Prostate gland (tissue), 2 donors: Measurements from ENCODE around the gene IL10. TPM values are rescaled to one million over a fixed set of nuclear protein-coding genes. Genes with fewer than 3 reads are reported as not detected.

Experiments
- DNase-seq: peaks from one replicate; pipeline ENCODE4 v3.0.0-alpha.2; 2019; ENCODE audit warnings: low spot score
- H3K27ac ChIP-seq, 2 donors: fragments of 200-600 bp; sonication (generic); 2 replicates each; pipeline ENCODE4 v1.5.1; 2017 to 2019
- H3K27me3 ChIP-seq: fragments of 200-600 bp; sonication (generic); replicated peaks from 2 replicates; pipeline ENCODE4 v1.5.1; 2019; ENCODE audit not compliant: insufficient read depth
- H3K36me3 ChIP-seq, 2 donors: fragments of 200-600 bp; sonication (generic); 1 replicate in 1 of 2; 2 replicates in 1 of 2; pipeline versions ENCODE4 v1.5.1 to v1.8.1; 2017 to 2019
- H3K4me1 ChIP-seq: fragments of 200-600 bp; sonication (generic); replicated peaks from 2 replicates; pipeline ENCODE4 v1.5.1; 2019
- H3K4me3 ChIP-seq, 2 donors: fragments of 200-600 bp; sonication (generic); 2 replicates each; pipeline ENCODE4 v1.5.1; 2017 to 2019
- H3K9me3 ChIP-seq: fragments of 200-600 bp; sonication (generic); 2 replicates; pipeline ENCODE4 v1.5.1; 2017
- POLR2A ChIP-seq: fragments of 450-650 bp; IDR thresholded peaks from one replicate; pipeline ENCODE4 v1.6.1; 2016; ENCODE audit warnings: antibody characterized with exemption, mild to moderate bottlenecking
- POLR2AphosphoS5 ChIP-seq: sonication (generic); formaldehyde crosslinking; IDR thresholded peaks from one replicate; pipeline ENCODE4 v1.6.1; 2017; ENCODE audit warnings: antibody characterized with exemption
- WGBS: methylation state at CpG from one replicate; pipeline ENCODE4 v1.1.5; 2018; 5-methylcytosine and 5-hydroxymethylcytosine counted together
- intact Hi-C: fragments of 100-400 bp; cut with DNase I; formaldehyde crosslinking; loops from one replicate; pipeline ENCODE4 v1.14.2; 2022
- total RNA-seq, 2 donors: library from RNA; depleted of rRNA; stranded (reverse); fragments of >200 nt; gene quantifications; one replicate each; pipeline ENCODE4 v1.1.0, GENCODE V29; 2016
- TF ChIP-seq, protein P1 (sequence below), 4 experiments: fragments of 200-600 bp in 2 of 4; fragments of 450-650 bp in 2 of 4; sonication (generic) in 2 of 4; IDR thresholded peaks; 1 replicate in 3 of 4; 2 replicates in 1 of 4; pipeline ENCODE4 v1.5.1; 2016 to 2019; ENCODE audit warnings: antibody characterized with exemption in 4 of 4, mild to moderate bottlenecking in 2 of 4, moderate library complexity in 2 of 4

Gene IL10
- total RNA-seq, 2 donors from 2014 or later: not detected

DNA sequence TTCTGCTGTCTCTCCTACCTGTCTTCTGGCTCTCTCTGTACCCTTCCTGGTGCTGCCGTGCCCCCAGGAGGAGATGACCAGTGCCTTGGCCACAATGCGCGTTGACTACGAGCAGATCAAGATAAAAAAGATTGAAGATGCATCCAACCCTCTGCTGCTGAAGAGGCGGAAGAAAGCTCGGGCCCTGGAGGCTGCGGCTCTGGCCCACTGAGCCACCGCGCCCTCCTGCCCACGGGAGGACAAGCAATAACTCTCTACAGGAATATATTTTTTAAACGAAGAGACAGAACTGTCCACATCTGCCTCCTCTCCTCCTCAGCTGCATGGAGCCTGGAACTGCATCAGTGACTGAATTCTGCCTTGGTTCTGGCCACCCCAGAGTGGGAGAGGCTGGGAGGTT, 39.8 kb downstream of the IL10 start:
- DNase-seq: no peak
- H3K4me1 ChIP-seq: no peaks in the 10 kb centered on the region
- no peaks in the 10 kb centered on the region for H3K9me3 ChIP-seq
- intact Hi-C loops: no loop called here
- H3K4me3 ChIP-seq: no peak overlapping the region
- WGBS: 93% methylated on average over 11 of the region's 11 CpGs
- no peak overlapping the region for H3K27ac ChIP-seq
- no peaks in the 10 kb centered on the region for H3K27me3 ChIP-seq
- TF ChIP-seq POLR2AphosphoS5 (no peak), POLR2A (no peak)
- TF ChIP-seq, protein P1, sequence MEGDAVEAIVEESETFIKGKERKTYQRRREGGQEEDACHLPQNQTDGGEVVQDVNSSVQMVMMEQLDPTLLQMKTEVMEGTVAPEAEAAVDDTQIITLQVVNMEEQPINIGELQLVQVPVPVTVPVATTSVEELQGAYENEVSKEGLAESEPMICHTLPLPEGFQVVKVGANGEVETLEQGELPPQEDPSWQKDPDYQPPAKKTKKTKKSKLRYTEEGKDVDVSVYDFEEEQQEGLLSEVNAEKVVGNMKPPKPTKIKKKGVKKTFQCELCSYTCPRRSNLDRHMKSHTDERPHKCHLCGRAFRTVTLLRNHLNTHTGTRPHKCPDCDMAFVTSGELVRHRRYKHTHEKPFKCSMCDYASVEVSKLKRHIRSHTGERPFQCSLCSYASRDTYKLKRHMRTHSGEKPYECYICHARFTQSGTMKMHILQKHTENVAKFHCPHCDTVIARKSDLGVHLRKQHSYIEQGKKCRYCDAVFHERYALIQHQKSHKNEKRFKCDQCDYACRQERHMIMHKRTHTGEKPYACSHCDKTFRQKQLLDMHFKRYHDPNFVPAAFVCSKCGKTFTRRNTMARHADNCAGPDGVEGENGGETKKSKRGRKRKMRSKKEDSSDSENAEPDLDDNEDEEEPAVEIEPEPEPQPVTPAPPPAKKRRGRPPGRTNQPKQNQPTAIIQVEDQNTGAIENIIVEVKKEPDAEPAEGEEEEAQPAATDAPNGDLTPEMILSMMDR (IDR thresholded peaks at IDR 0.05): no peak
- H3K36me3 ChIP-seq: peaks cover 3 to 31% of the 10 kb centered on the region in 2 donors

DNA sequence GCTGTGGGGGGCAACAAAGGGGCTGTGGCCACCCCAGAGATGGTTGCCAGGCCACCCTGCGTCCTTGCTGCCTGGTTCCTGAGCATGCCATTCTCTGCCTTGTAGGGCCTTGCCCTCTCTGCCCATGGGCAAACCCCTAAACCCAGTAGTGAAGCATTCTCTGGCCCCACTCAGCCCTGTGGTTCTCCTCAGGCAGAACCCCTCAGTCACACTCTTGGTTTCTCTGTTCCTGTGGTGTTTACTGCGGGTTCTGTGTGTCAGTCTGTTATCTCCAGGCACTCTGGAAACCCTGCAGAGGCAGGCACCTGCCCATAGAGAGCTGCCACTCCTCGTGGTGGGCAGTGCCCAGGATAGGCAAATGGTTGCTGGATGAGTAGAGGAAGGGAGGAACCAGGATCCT, 42.8 kb downstream of the IL10 start:
- Histone ChIP-seq H3K9me3 (no peaks in the 10 kb centered on the region), H3K4me3 (no peak overlapping the region), H3K27ac (no peak overlapping the region), H3K4me1 (no peaks in the 10 kb centered on the region), H3K36me3 (peaks cover 3 to 31% of the 10 kb centered on the region in 2 donors), H3K27me3 (no peaks in the 10 kb centered on the region)
- TF ChIP-seq POLR2A (no peak), POLR2AphosphoS5 (no peak)
- TF ChIP-seq, protein P1 (IDR thresholded peaks at IDR 0.05): no peak
- 96% methylated on average over 3 of the region's 3 CpGs for WGBS
- intact Hi-C loops: no loop called here
- DNase-seq: no peak

DNA sequence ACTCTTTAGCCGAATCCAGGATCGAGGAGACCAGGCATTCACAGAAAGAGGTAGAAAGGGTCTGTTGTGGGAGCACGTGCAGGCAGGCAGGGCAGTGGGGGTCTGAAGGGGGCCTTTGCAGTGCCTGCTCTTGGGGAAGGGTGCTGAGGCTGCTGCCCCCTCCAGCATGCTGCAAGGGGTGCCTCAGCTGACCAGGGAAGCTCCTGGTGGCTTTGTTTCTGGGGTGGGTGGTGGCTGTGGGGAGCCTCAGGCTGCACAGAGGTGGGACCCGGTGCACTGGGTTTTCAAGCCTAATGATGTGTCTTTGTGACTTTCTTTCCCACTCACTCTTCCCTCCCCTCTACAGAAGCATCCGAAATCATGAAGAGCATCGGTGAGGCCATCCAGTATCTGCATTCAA, 43.2 kb downstream of the IL10 start:
- intact Hi-C loops: no loop called here

DNA sequence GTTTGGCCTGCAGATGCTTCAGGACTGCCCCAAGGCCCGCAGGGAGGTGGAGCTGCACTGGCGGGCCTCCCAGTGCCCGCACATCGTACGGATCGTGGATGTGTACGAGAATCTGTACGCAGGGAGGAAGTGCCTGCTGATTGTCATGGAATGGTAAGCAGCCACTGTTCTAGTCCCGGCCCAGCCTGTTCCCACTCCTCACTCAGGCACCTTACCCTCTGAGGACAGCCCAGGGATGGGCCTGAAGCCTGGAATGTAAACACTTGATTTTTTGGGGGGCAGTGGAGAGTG, 43.7 kb downstream of the IL10 start:
- TF ChIP-seq POLR2A (no peak), POLR2AphosphoS5 (no peak)
- TF ChIP-seq, protein P1 (IDR thresholded peaks at IDR 0.05): no peak
- no peak for DNase-seq

More for the DNA sequence above, 43.2 kb downstream of the IL10 start:
- no peaks in the 10 kb centered on the region for H3K27me3 ChIP-seq
- WGBS: 92% methylated on average over 6 of the region's 6 CpGs
- no peak overlapping the region for H3K4me3 ChIP-seq
- TF ChIP-seq POLR2A: no peak
- DNase-seq: no peak
- no peak overlapping the region for H3K27ac ChIP-seq
- no peaks in the 10 kb centered on the region for H3K9me3 ChIP-seq
- peaks cover 3 to 31% of the 10 kb centered on the region in 2 donors for H3K36me3 ChIP-seq
- H3K4me1 ChIP-seq: no peaks in the 10 kb centered on the region

DNA sequence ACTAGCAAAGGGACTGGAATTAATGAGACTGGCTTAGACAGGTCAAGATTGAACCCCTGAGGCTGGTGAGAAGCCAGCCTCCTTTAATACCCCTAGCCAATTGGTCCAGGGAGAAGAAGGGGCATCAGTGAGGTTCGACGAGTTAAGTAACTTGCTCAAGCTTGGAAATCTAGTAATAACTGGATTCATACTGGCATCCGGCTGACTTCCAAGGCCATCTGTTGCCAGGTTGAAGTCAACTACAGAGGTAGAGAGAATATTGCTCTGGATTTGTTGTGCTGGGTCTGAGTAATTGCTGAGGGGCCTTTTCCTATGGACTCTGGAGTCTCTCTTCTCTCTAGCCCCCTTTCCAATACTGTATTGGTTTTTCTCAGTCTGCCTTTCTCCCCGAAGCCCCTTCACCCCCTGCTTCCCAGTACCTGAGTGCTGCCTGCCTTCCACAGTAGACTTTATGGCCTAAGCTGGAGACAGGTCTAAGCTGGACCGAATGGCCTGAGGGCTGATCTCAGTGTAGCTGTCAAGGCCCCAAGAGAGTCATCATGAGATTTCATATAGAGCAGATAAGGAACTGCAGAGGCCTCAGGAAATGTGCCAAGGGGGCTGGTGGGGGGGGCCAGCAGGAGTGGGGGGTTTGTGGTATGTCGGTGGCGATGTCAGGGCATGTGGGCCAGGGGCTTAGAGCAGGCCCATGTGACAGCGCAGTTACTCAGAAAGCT, 44.2 kb downstream of the IL10 start:
- H3K4me3 ChIP-seq: no peak overlapping the region
- no peaks in the 10 kb centered on the region for H3K4me1 ChIP-seq
- no peak for DNase-seq
- H3K27ac ChIP-seq: no peak overlapping the region
- 79% methylated on average over 8 of the region's 8 CpGs for WGBS
- no peaks in the 10 kb centered on the region for H3K9me3 ChIP-seq
- intact Hi-C loops: no loop called here
- peaks cover 3 to 31% of the 10 kb centered on the region in 2 donors for H3K36me3 ChIP-seq
- no peaks in the 10 kb centered on the region for H3K27me3 ChIP-seq
- no peak for TF ChIP-seq POLR2A
- no peak for TF ChIP-seq POLR2AphosphoS5
- TF ChIP-seq, protein P1 (IDR thresholded peaks at IDR 0.05): no peak

More for the DNA sequence above, 43.7 kb downstream of the IL10 start:
- WGBS: 63% methylated on average over 9 of the region's 9 CpGs
- Histone ChIP-seq H3K4me1 (no peaks in the 10 kb centered on the region), H3K27ac (no peak overlapping the region), H3K4me3 (no peak overlapping the region), H3K9me3 (no peaks in the 10 kb centered on the region), H3K36me3 (peaks cover 3 to 31% of the 10 kb centered on the region in 2 donors), H3K27me3 (no peaks in the 10 kb centered on the region)
- intact Hi-C loops: no loop called here
